ENCODE measurements around the gene SPP1.

Gene SPP1

DNA sequence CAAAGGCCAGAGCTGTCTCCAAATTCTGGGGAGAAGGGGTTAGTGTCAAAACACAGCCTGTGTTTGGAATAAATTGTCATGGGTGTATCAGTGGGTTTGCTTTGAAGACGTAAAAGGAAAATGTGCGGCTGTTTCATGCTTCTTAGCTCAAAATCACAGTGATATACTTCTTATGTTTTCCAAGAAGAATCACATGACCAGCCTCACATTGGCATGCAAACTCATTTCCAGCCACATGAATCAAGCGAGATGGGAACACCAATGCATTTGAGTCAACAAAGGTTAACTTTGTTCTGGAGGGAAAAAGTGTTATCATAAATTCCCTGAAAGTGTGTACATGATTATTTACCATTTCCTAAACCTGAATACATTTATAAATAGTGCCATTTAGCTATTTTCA is 19.0 kb upstream of the SPP1 start:
- no peak for DNase-seq

DNA sequence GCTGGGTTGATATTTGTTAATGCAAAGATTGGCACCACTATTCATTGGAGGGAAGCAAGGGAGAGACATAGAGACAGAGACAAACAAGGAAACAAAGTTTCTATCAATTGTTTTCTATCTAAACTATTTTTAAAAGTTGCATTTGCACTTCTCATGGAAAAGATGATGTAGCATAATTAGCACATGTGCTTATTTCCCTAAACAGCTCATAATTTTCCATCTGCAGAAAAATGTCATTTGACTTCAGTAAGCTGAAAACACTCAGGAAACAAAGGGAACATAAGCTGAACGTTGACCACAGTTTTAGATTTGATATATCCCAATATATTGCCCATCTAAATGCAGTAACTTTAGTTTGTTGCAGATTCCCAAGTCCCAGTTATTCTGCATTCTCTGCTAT is 18.5 kb upstream of the SPP1 start:
- no peak for DNase-seq

DNA sequence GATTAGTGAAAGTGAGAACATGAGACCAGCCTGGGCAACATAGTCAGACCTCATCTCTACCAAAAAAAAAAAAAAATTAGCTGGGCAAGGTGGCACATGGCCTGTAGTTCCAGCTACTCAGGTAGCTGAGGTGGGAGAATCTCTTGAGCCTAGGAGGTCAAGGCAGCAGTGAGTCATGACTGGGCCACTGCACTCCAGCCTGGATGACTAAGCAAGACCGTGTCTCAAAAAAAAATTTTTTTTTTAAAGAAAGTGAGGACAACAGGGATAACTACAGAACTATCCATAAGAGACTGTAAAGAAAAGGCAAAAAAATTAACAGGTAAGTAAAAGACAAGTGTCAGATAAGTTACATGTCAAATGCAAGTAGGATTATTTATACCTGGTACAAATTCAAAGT is 13.5 kb upstream of the SPP1 start:
- DNase-seq: no peak

DNA sequence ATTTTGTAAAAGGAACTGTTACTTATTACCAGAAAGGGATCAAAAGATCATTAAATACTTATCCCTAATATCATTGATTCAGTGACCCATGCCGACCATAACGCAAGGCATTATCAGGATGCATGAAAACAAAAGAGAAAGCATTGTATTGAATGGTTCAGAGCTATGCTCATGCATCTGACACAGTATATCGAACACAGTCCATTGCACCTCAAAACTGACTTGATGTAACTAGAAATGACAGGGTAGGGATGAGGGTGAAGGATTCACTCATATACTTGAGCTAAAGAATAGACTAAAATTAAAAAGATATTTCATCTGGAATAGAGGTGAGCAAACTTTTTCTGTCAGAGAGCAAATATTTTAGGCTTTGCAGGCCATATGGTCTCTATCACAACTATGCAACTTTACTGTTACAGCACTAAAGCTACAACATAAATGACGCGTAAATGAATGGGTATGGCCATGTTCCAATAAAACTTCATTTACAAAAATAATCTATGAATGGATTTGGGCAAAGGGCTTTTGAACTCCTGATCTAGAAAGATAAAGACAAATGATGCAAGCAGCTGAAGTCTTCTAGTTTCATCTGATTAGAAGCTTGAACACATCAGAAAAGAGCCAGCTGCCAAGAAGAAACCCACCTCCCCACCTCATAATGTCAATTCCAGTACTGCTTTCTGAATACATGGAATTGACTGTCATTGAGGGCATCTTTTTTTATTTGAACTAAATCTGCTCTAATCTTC is 12.9 kb upstream of the SPP1 start:
- DNase-seq: no peak

DNA sequence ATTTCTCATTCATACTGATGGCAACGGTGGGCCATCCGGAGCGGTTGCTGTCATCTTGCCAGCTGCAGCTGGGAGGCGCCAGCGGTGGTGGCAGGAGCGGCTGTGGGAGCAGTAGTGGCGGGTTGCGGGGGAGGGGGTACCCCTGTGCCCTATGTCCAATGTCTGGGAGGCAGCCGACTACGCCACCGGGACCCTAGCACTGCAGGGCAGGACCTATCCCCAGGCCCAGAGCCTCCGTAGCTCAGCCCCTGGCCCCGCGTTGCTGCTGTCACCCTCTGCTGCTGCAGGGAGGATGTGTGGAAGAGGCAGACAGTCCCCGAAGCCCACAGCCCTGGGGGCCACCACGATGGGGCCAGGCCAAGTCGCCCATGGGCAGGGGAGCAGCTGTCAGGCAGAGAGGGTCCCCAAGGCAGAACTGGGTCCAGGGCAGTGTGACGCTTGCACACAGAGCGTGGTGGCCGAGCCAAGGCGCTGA is 10.0 kb upstream of the SPP1 start:
- DNase-seq: no peak

DNA sequence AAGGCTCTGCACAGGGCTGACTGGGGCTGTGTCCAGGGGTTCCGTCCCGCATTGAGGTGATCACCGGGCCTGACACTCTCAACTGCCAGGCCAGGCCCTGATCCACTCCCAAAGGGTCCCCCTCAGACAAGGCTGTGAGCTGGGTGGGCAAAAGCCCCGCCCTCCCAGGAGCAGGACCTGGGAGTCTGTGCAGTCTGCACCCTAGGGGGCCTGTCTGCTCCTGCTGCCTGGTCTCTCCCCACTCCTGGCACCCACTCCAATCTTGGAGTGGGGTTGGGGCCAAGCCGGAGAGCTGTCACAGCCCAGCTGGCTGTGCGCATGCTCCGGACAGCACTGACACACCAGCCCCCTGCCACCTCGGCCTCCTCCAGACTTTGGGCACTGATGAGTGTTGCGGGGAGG is 9.4 kb upstream of the SPP1 start:
- DNase-seq: no peak

DNA sequence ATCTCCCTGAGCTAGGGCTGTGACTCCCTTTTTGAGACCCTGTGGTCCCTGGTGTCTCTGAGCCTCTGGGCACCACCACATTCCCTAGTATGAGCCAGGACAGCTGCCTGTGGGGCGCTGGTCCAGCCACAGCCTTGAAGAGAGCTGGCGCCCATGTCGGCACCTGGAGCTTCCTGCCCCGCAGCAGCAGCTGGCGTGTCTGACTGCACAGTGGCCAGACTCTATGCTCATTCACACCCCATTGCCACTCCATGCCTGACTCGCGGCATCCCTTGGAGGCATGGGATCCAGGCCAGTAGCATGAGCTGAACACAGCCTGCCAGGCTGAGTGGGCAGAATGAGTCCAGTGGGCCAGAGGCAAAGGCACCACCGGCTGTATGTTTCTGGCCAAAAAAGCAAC is 8.3 kb upstream of the SPP1 start:
- DNase-seq: no peak

DNA sequence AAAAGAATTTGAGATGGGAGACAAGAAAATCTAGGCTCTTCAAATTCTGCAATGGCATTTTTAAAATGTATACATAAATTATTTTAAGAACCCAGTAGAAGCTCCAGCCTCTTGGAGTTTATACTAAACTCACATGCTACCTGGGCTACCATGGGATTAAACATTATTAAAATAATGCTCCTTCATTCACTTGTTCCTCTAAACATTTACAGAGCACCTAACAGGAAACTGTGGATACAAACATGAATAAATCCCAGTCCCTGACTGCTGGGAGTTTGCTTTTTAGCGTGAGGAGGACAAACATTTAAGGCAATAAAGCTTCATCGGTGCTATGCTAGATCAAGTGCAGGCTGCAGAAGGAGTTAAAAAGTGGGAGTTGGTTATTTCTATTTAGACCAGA is 5.4 kb upstream of the SPP1 start:
- DNase-seq: no peak

DNA sequence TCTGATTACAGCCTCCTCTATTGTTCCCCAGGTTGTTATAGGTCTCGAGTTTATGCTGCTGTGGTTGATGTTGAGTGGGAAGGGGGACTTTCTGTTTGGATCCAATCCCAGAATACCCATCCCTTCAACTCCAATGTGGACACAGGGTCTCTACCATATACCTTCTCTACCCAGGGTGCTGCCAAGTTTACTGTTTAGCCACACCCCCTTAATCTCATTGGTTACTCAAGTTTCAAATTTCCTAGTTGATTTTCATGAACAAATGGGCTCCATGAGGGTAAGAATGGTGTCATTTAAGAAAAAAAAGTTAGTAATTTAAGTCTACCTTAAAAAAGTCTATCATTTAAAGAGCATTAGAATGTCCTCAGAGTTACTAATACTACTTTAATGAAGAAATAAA is 3.6 kb upstream of the SPP1 start:
- no peak for DNase-seq

DNA sequence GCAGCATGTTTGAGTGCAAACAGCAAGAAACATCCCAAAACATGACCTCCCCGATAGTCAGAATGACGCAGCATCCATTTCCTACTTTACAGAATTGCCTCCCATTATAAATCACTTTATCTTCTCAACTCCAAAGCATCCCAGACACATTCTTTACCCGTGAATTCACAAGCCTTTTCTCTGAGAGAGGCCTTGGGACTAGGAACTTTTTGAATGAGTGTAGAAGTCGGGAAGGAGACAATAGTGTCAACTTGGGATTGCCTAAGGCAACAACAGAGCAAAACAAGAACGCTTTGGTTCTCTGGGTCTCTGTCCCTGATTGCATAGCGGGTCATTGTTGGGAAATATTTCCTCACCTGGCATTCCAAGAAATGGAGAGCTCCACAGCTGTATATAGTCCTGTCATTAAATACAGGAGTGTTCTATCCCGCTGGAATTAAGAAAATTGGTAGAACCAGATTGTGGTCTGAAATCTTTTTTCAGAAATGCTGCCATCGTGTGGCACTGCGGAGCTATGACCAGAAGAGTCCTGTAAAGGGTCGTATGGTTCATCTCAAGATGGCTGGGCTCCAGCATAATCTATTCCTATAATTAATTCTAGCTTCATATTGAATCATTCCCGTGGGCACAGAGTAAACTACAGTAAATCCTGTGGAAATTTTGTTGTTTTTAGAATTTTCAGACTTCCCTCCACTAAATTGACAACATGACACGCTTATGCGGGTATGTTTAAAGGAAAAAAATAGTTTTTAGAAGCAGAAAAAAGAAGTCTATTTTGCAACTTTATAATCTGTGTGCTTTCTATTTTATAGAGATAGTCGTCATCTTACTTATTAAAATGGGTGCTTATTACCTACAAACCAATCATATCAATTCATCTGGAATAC is 2.0 kb upstream of the SPP1 start:
- DNase-seq: peak; percentile 13

DNA sequence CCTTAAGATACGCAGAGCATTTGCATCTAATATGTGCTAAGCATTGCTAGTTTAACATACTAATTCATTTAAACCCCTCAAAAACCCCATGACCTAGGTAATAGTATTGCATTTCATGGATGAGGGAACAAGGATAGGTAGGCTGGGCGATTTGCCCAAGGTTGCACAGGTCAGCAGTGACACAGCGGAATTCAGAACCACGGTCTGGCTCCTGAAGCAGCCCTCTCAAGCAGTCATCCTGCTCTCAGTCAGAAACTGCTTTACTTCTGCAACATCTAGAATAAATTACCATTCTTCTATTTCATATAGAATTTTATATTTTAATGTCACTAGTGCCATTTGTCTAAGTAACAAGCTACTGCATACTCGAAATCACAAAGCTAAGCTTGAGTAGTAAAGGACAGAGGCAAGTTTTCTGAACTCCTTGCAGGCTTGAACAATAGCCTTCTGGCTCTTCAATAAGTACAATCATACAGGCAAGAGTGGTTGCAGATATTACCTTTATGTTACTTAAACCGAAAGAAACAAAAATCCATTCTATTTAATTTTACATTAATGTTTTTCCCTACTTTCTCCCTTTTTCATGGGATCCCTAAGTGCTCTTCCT is 555 bp upstream of the SPP1 start:
- DNase-seq: no peak

DNA sequence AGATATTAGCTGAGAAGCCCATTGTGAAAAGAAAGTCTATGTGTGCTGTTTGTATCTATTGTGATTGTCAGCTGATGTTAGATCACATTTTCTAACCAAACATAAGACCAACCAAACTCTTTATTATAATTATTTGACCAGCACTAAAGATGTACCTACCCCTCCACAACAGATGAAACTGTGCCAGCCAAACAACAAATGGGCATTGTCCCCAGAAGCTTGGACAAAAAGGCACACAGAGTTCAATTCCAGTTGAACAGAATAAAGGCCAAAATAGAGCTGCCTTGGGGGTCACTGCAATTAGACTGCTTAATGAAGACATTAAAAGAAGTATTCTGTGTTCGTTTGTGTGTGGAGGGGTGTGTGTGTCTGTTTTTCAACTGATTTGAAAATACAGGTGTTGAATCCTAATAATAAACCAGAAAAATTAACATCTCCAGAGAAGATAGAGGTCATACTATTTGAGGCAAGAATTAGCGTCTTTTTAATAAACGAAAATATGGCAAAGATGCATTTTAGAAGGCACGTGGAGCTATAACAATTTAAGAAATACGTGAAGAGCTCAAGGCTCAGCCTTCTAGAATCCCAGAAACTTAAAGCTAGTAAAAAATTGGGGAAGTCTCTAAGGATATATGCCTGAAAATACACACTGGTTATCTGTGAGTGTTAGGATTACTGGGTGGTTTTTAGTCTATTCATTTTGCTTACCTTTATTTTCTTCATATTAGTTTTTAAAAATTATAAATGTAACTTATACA is 2.2 kb downstream of the SPP1 start:
- DNase-seq: no peak

DNA sequence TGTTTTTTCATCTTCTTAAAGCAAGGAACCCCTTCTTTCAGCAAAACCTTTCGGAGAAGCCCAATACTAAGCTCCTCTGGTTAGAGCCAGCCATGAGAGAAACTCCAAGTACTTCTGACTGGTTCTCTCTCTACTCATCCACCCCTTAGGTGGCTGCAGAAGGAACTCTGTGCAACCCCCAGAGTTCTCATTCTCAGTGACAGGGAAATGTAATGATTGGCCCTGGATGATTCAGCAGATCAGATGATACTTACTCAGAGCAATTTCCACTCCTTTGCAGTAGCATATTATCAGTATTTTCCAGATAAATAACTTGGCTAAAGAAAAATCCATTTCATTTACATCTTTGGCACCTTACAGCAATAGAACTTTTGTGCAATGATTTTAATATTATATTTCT is 3.2 kb downstream of the SPP1 start:
- DNase-seq: no peak

DNA sequence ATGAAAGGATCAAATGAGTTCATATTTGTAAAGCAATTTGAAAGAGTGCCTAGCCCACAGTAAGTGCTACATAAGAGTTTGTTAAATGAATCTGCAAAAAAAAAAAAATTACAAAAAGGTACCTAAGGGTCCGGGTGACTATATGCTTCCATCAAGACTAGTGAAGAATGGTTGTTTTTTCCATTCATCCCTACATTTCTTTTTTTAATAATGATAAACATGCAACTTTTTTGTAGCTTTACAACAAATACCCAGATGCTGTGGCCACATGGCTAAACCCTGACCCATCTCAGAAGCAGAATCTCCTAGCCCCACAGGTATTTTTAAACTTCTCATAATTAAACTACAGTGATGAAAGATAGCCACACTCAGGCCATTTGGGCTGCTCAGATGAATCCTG is 4.3 kb downstream of the SPP1 start:
- DNase-seq: no peak

DNA sequence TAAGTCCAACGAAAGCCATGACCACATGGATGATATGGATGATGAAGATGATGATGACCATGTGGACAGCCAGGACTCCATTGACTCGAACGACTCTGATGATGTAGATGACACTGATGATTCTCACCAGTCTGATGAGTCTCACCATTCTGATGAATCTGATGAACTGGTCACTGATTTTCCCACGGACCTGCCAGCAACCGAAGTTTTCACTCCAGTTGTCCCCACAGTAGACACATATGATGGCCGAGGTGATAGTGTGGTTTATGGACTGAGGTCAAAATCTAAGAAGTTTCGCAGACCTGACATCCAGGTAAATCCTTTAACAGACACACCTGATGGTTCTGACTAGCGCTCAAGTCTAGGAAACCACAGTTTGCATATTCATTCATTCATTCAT is 6.0 kb downstream of the SPP1 start:
- no peak for DNase-seq

DNA sequence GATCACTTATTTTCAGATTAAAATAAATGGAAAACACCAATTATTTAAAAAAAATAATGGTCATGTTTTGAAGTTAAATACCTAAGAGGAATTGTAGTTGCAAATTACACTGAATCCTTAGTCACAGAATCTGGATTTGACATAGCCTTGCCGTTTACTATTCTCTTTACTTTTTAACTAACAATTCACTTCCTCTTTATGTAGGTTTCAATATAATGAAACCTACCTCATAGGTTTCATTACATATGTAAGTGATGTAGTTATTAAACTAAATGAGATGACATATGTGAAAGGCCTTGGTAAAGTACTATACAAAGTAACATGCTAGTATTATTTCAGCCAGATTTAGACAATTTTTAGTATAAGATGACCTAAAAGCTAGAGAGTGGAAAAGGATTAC is 6.5 kb downstream of the SPP1 start:
- no peak for DNase-seq

DNA sequence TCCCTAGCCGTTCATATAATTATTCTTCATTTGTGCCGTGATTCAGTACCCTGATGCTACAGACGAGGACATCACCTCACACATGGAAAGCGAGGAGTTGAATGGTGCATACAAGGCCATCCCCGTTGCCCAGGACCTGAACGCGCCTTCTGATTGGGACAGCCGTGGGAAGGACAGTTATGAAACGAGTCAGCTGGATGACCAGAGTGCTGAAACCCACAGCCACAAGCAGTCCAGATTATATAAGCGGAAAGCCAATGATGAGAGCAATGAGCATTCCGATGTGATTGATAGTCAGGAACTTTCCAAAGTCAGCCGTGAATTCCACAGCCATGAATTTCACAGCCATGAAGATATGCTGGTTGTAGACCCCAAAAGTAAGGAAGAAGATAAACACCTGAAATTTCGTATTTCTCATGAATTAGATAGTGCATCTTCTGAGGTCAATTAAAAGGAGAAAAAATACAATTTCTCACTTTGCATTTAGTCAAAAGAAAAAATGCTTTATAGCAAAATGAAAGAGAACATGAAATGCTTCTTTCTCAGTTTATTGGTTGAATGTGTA is 7.0 kb downstream of the SPP1 start:
- no peak for DNase-seq

DNA sequence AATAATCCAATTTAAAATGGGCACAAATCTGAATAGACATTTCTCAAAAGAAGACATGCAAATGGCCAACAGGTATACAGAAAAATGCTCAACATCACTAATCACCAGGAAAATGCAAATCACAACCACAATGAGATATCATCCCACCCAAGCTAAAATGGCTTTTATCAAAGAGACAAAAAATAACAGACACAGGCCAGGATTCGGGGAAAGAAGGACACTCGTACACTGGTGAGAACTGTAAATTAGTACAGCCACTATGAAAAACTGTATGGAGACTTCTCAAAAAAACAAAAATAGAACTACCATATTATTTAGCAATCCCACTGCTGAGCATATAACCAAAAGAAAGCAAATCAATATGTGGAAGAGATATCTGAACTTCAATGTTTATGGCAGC is 8.5 kb downstream of the SPP1 start:
- no peak for DNase-seq

DNA sequence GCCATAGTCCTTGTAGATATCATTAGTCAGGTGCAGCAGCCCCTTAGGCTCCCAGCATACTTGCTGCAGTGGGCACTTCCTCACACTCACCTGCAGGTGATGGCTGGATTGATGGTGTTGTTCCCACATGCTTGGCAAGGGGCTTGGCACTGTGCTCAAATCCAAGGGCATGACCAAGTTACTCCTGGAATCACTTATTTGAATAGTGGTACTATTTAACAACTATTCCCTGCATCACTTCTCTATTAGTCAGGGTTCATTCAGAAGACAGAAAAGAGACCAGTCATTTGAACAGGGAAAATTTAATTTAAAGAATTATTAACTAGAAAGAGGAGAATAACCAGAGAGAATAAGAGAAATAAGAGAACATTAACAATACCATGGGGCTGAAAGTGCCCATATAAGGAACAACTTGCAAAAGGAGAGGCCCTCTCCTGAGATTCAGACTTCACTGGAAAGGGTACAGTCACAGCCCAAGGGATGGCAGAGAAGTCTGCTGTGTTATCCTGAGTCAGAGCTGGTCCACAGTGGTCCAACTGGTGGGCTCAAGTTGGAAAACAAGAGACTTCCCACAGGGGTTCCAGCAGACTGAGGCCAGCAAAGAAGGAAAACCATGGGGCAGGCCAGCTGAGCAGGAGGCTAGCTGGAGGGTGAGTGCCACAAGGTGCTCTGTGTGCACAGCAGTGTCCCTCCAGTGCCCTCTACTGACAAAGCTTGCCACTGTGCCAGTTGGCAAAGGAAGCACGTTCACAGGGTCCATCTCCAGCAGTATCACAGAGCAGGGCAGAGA is 9.8 kb downstream of the SPP1 start:
- DNase-seq: no peak

DNA sequence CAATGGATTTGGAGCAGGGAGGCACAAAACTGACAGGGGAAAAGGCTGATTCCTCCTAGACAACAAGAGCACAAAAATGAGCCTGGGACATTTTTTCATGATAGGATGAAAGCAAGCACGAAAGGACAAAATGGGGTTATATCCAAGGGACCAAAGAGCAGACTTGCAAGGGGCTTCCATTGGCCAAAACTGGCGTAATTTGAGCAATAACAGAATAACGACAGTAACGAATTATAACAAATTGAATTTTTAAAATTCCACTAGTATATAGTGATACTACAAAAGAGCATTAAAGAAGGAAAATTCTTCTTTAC is 10.3 kb downstream of the SPP1 start:
- DNase-seq: no peak

DNA sequence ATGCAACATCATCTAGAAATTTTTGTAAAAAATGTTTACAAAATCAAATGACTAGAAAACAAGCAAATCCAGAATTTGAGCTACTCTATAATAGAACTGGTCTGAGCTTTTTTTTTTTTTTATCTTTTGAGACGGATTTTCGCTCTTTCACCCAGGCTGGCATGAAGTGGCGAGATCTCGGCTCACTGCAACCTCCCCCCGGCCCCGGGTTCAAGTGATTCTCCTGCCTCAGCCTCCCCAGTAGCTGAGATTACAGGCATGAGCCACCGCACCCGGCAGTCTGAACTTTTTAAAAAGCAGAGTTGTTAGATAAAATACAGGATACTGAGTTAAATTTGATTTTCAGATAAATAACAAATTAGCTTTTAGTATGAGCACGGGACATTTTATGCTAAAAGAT is 11.0 kb downstream of the SPP1 start:
- DNase-seq: no peak

DNA sequence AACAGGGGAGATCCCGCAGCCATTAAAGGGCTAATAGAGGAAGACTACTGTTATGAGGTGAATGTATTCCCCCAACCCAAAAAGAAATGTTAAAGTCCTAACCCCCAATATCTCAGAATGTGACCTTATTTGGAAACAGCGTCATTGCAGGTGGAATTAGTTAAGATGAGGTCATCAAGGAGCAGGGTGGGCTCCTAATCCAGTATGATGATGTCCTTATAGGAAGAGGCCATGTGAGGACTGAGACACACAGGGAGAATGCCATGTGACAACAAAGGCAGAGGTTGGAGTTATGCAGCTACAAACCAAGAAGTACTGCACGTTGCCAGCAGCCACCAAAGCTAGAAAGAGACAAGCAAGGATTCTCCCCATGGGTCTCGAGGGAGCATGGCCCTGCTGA is 14.3 kb downstream of the SPP1 start:
- no peak for DNase-seq

Data from activated gamma-delta T cell treated with Interleukin-2 at 50 U/mL for 16 hours (primary cell).